ENCODE measurements around the gene RPL4. TPM values are rescaled to one million over a fixed set of nuclear protein-coding genes. Genes with fewer than 3 reads are reported as not detected.
A peak's percentile ranks its signal among the peaks of the same experiment; 100 is the strongest.

RPL4 gene
- total and polyA plus RNA-seq, 2 of the 8 experiments (the other 6 are each of a cell fraction or from before 2014, with no cell fraction given): 3,950 to 3,973 TPM

DNA sequence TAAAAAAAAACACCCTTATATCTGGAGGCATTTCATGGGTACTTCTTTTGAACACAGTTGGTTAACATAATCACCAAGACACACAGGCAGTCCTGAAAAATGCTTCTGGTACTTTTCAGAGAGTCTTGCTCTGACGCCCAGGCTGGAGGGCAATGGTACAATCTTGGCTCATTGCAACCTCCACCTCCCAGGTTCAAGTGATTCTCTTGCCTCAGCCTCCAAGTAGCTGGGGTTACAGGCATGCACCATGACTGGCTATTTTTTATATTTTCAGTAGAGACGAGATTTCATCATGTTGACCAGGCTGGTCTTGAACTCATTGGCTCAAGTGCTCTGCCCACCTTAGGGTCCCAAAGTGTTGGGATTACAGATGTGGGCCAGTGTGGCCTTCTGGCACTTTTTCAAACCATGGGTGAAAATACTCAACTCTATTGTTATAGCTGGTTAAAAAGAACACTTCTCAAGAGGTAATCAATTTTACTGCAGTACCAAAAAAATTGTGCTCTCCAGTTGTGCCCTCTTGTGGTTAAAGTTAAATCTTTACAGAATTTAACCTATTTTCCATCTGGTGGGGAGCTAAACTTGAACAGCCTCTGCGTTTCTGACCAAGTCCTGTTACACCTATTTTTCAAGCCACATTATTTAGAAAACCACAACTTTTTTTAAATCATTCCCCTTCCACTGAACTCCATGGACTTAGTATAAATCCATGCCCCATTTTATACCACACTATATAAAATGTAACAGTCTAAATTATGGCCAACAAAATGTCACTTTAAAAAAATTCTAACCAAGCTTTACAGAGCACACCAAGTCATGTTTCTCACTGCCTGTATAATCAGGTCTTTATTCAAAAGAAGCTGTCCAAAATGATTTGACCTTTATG, 5.9 kb downstream of the RPL4 start:
- no peak overlapping the region for H2BK15ac ChIP-seq (ENCODE audit: low read length)
- H3K23me2 ChIP-seq (ENCODE audit: low read depth, low read length): peaks cover 9% of the 10 kb centered on the region; the same call in 1 of the 2 replicates
- TF ChIP-seq POLR2AphosphoS5 (IDR thresholded peaks at IDR 0.05; ENCODE audit: low read depth, low read length) (peak; percentile 89), PHF8 (conservative IDR thresholded peaks at IDR 0.05; ENCODE audit: low read depth, low read length) (no peak), POLR2A (IDR thresholded peaks at IDR 0.05; ENCODE audit: control extremely low read depth in 1 of 2, low read depth in 2 of 2, low read length in 2 of 2) (peak in 1 of 2 experiments; percentile 74; a peak in 2 of 3 replicates), POU5F1 (IDR thresholded peaks at IDR 0.05; ENCODE audit: low read depth, low read length) (no peak), RAD21 (IDR thresholded peaks at IDR 0.05 in 1 of 2, conservative IDR thresholded peaks at IDR 0.05 in 1 of 2; ENCODE audit: low read depth in 2 of 2, low read length in 2 of 2) (peak in 1 of 2 experiments; percentile 35; a peak in 2 of 4 replicates)
- TF ChIP-seq, protein P1, sequence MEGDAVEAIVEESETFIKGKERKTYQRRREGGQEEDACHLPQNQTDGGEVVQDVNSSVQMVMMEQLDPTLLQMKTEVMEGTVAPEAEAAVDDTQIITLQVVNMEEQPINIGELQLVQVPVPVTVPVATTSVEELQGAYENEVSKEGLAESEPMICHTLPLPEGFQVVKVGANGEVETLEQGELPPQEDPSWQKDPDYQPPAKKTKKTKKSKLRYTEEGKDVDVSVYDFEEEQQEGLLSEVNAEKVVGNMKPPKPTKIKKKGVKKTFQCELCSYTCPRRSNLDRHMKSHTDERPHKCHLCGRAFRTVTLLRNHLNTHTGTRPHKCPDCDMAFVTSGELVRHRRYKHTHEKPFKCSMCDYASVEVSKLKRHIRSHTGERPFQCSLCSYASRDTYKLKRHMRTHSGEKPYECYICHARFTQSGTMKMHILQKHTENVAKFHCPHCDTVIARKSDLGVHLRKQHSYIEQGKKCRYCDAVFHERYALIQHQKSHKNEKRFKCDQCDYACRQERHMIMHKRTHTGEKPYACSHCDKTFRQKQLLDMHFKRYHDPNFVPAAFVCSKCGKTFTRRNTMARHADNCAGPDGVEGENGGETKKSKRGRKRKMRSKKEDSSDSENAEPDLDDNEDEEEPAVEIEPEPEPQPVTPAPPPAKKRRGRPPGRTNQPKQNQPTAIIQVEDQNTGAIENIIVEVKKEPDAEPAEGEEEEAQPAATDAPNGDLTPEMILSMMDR (IDR thresholded peaks at IDR 0.05; ENCODE audit: control extremely low read depth in 1 of 3, insufficient read depth in 1 of 3, low read depth in 1 of 3, low read length in 3 of 3): peak in 1 of 3 experiments; percentile 23; a peak in 2 of 4 replicates
- H3K18ac ChIP-seq (ENCODE audit: extremely low read depth, low read length): no peak overlapping the region
- peaks cover 42 to 72% (median 53%) of the 10 kb centered on the region in 4 experiments for H3K36me3 ChIP-seq (ENCODE audit: control insufficient read depth in 2 of 4, insufficient read depth in 4 of 4, low read length in 3 of 4)
- peaks cover 9 to 25% of the 10 kb centered on the region in 2 experiments for H3K79me2 ChIP-seq (ENCODE audit: control insufficient read depth in 1 of 2, insufficient read depth in 2 of 2, low read length in 2 of 2)
- no peak overlapping the region for H4K5ac ChIP-seq (ENCODE audit: insufficient read length, low read depth, low read length)
- ChIA-PET POLR2A (ENCODE audit: partially characterized antibody) (interaction anchor here (0.7 to 6.5 kb wide), 35 partner anchors 8 to 354 kb away, joined by 3 to 64 read pairs (median 4); partner anchors contain the start of genes DIS3L, LCTL, MAP2K1 and RPL4), CTCF (ENCODE audit: partially characterized antibody) (interaction anchor here (0.6 to 4.6 kb wide), 26 partner anchors 8 to 962 kb away, joined by 3 to 44 read pairs (median 4); partner anchors contain the start of gene MAP2K1)
- H3K14ac ChIP-seq (ENCODE audit: insufficient read length): no peak overlapping the region
- H3K79me1 ChIP-seq (ENCODE audit: low read depth, low read length): no peaks in the 10 kb centered on the region
- no peak overlapping the region for H3K4me2 ChIP-seq (ENCODE audit: insufficient read depth in 1 of 2, low read depth in 2 of 2, low read length in 2 of 2)
- no peak overlapping the region for H2BK5ac ChIP-seq (ENCODE audit: low read depth, low read length)
- H2AK5ac ChIP-seq (ENCODE audit: low read depth, low read length): no peak overlapping the region
- no peak overlapping the region for H2BK20ac ChIP-seq (ENCODE audit: low read length)
- FAIRE-seq (no peak), DNase-seq (ENCODE audit: low read depth in 1 of 2, low spot score in 2 of 2) (no peak)
- no peak overlapping the region for H3K27ac ChIP-seq (ENCODE audit: low read depth, low read length)
- H2AFZ ChIP-seq (ENCODE audit: low read length): no peak overlapping the region
- no peak overlapping the region for H3K23ac ChIP-seq (ENCODE audit: insufficient read length)
- H3K4me3 ChIP-seq (ENCODE audit: extremely low read depth in 1 of 4, insufficient read depth in 2 of 4, low read depth in 3 of 4, low read length in 4 of 4): no peak overlapping the region
- no peaks in the 10 kb centered on the region for H3K9me3 ChIP-seq (ENCODE audit: insufficient read depth in 2 of 2, low read depth in 1 of 2, low read length in 1 of 2)
- H3K9ac ChIP-seq (replicated peaks in 1 of 4; ENCODE audit: extremely low read depth in 1 of 4, low read depth in 3 of 4, low read length in 3 of 4): no peak overlapping the region
- H2BK120ac ChIP-seq (replicated peaks; ENCODE audit: low read depth, low read length): no peak overlapping the region
- WGBS, 2 experiments (ENCODE audit: extremely low coverage in 1 of 2, insufficient coverage in 1 of 2, insufficient read length in 1 of 2, insufficient replicate concordance in 2 of 2, low coverage in 1 of 2, low lambda C conversion rate in 2 of 2, missing lambda C conversion rate in 1 of 2): 86% methylated on average over 3 of the region's 3 CpGs; no CpG with 5 or more reads in 1 of the 2 experiments
- no peak overlapping the region for H4K8ac ChIP-seq (ENCODE audit: extremely low read depth, insufficient read depth, low read length)
- peaks cover 0 to 4% of the 10 kb centered on the region in 2 experiments for H4K20me1 ChIP-seq (replicated peaks in 1 of 2; ENCODE audit: control insufficient read depth in 1 of 2, insufficient read depth in 2 of 2, low read length in 2 of 2)
- no peak overlapping the region for H2BK12ac ChIP-seq (ENCODE audit: low read depth, low read length)
- H3K27me3 ChIP-seq (replicated peaks in 1 of 4; ENCODE audit: control insufficient read depth in 3 of 4, extremely low read depth in 1 of 4, insufficient read depth in 3 of 4, low read length in 3 of 4): no peaks in the 10 kb centered on the region
- H3K4ac ChIP-seq (replicated peaks; ENCODE audit: insufficient read length, low read depth, low read length): no peak overlapping the region
- H3K4me1 ChIP-seq (replicated peaks in 1 of 4; ENCODE audit: control insufficient read depth in 3 of 4, insufficient read depth in 4 of 4, low read length in 3 of 4): peaks cover 5 to 10% (median 7%) of the 10 kb centered on the region in 4 experiments; a peak in 5 of 7 replicates
- no peak overlapping the region for H4K91ac ChIP-seq (replicated peaks; ENCODE audit: insufficient read length, low read length)
- no peak overlapping the region for H3K56ac ChIP-seq (replicated peaks; ENCODE audit: insufficient read length, low read depth, low read length)
